HCT116 (cell line): ENCODE results near the gene RHOT1. TPM values are rescaled to one million over a fixed set of nuclear protein-coding genes. Genes with fewer than 3 reads are reported as not detected.

Source experiments
- ATAC-seq: fragments of 200-7000 bp; cut with Tn5 transposase; 2 replicates; pipeline ENCODE4 v1.9.1; 2020; ENCODE audit warnings: mild to moderate bottlenecking, moderate library complexity
- BruUV-seq: library from RNA; stranded (reverse); fragments of 400-500 nt; replicated peaks from 2 replicates; lab custom pipeline; 2021; lab: Mats Ljungman, UMichigan
- CTCF ChIA-PET: fragments of 300-600 bp; sonication (Branson Sonifier 250); formaldehyde crosslinking; loops from one replicate; lab custom pipeline; 2021; ENCODE audit warnings: antibody characterized with exemption; lab: Charles Lee
- POLR2A ChIA-PET: fragments of 300-600, 350-600 bp; sonication (Branson Sonifier 250); formaldehyde crosslinking; loops from one replicate; lab custom pipeline; 2021; ENCODE audit warnings: antibody characterized with exemption; lab: Charles Lee
- RAD21 ChIA-PET, 2 experiments: fragments of 300-600 bp; sonication (Branson Sonifier 250); formaldehyde crosslinking; loops; one replicate each; lab custom pipeline; 2023; ENCODE audit warnings: low total read pairs in 2 of 2; ENCODE audit not compliant: uncharacterized antibody in 2 of 2, unreplicated experiment in 2 of 2, low non-redundant PET in 1 of 2; lab: Charles Lee
- DNase-seq: peaks from one replicate; pipeline ENCODE4 v3.0.0-alpha.2; 2010; ENCODE audit warnings: low read depth, low spot score
- H2AFZ ChIP-seq: fragments of 200-600 bp; shearing (Covaris generic), sonication (generic); 2 replicates; pipeline ENCODE4 v1.6.1; 2017; ENCODE audit warnings: low read depth, mixed run types, mixed read lengths, antibody characterized with exemption, low read length; ENCODE audit not compliant: poor library complexity, severe bottlenecking
- H3K27ac ChIP-seq: 2 replicates; pipeline ENCODE4 v1.5.1; 2012; ENCODE audit warnings: low read depth, low read length
- H3K27me3 ChIP-seq: fragments of 200-600 bp; sonication (generic); 2 replicates; pipeline ENCODE4 v1.6.1; 2016; ENCODE audit warnings: mixed run types, low read length, mixed read lengths; ENCODE audit not compliant: insufficient read depth
- H3K36me3 ChIP-seq, 2 experiments: fragments of 200-500 bp in 1 of 2; fragments of 200-600 bp in 1 of 2; sonication (Bioruptor generic) in 1 of 2; sonication (generic) in 1 of 2; 2 replicates each; pipeline versions ENCODE4 v1.5.1 to v1.6.1; 2014 to 2016; ENCODE audit warnings: low read length in 2 of 2, inconsistent platforms in 1 of 2, mixed read lengths in 1 of 2, mixed run types in 1 of 2; ENCODE audit not compliant: insufficient read depth in 2 of 2, control insufficient read depth in 1 of 2
- H3K4me1 ChIP-seq, 2 experiments: fragments of 200-600 bp in 1 of 2; sonication (generic) in 1 of 2; 2 replicates each; pipeline versions ENCODE4 v1.5.1 to v1.6.1; 2012 to 2017; ENCODE audit warnings: low read length in 2 of 2, inconsistent platforms in 1 of 2, mild to moderate bottlenecking in 1 of 2, mixed read lengths in 1 of 2, mixed run types in 1 of 2, moderate library complexity in 1 of 2; ENCODE audit not compliant: insufficient read depth in 2 of 2, control insufficient read depth in 1 of 2
- H3K4me2 ChIP-seq: fragments of 200-600 bp; sonication (generic); 2 replicates; pipeline ENCODE4 v1.6.1; 2017; ENCODE audit warnings: mixed run types, low read length, mixed read lengths
- H3K4me3 ChIP-seq, 2 experiments: fragments of 200-600 bp in 1 of 2; sonication (generic) in 1 of 2; replicated peaks in 1 of 2; 2 replicates each; pipeline ENCODE4 v1.5.1; 2011 to 2016; ENCODE audit warnings: low read length in 2 of 2, control low read depth in 1 of 2, low read depth in 1 of 2, mild to moderate bottlenecking in 1 of 2, mixed read lengths in 1 of 2, mixed run types in 1 of 2
- H3K79me2 ChIP-seq: fragments of 200-600 bp; sonication (generic); 2 replicates; pipeline ENCODE4 v1.6.1; 2017; ENCODE audit warnings: mild to moderate bottlenecking, mixed run types, low read length, moderate library complexity, mixed read lengths; ENCODE audit not compliant: insufficient read depth
- H3K9ac ChIP-seq: fragments of 200-600 bp; sonication (generic); 2 replicates; pipeline ENCODE4 v1.6.1; 2016; ENCODE audit warnings: low read length, mixed read lengths
- H3K9me2 ChIP-seq: fragments of 200-600 bp; sonication (generic), shearing (Covaris generic); 2 replicates; pipeline ENCODE4 v1.6.1; 2017; ENCODE audit warnings: mixed run types, mild to moderate bottlenecking, moderate library complexity; ENCODE audit not compliant: insufficient read depth
- H3K9me3 ChIP-seq, 2 experiments: fragments of 200-500 bp in 1 of 2; fragments of 200-600 bp in 1 of 2; sonication (Bioruptor generic) in 1 of 2; sonication (generic) in 1 of 2; 2 replicates each; pipeline ENCODE4 v1.6.1; 2014 to 2017; ENCODE audit warnings: low read length in 2 of 2, mixed read lengths in 2 of 2, inconsistent platforms in 1 of 2, low read depth in 1 of 2, mild to moderate bottlenecking in 1 of 2, mixed run types in 1 of 2, moderate library complexity in 1 of 2; ENCODE audit not compliant: control insufficient read depth in 1 of 2, insufficient read depth in 1 of 2
- H4K20me1 ChIP-seq: fragments of 200-600 bp; sonication (generic), shearing (Covaris generic); 2 replicates; pipeline ENCODE4 v1.6.1; 2017; ENCODE audit warnings: mixed run types, mild to moderate bottlenecking, moderate library complexity; ENCODE audit not compliant: insufficient read depth
- CBX3 ChIP-seq: IDR thresholded peaks from 2 replicates; pipeline ENCODE4 v1.6.1; 2012; ENCODE audit warnings: low read depth
- CEBPB ChIP-seq: IDR thresholded peaks from 2 replicates; pipeline ENCODE4 v1.6.1; 2012; ENCODE audit warnings: low read depth
- EGR1 ChIP-seq: IDR thresholded peaks from 2 replicates; pipeline ENCODE4 v1.6.1; 2012; ENCODE audit warnings: low read depth
- ELF1 ChIP-seq: IDR thresholded peaks from 2 replicates; pipeline ENCODE4 v1.6.1; 2012; ENCODE audit warnings: low read depth, borderline replicate concordance
- EZH2 ChIP-seq: fragments of 200-600 bp; sonication (generic); IDR thresholded peaks from 2 replicates; pipeline ENCODE4 v1.6.1; 2017; ENCODE audit warnings: antibody characterized with exemption, mixed run types
- EZH2phosphoT487 ChIP-seq: fragments of 200-600 bp; IDR thresholded peaks from 2 replicates; pipeline ENCODE4 v1.6.1; 2018; ENCODE audit warnings: antibody characterized with exemption, borderline replicate concordance
- FOSL1 ChIP-seq: IDR thresholded peaks from 2 replicates; pipeline ENCODE4 v1.6.1; 2012; ENCODE audit warnings: low read depth
- JUND ChIP-seq: IDR thresholded peaks from 2 replicates; pipeline ENCODE4 v1.6.1; 2012
- POLR2A ChIP-seq: IDR thresholded peaks from 2 replicates; pipeline ENCODE4 v1.7.0; 2011; ENCODE audit warnings: borderline replicate concordance; ENCODE audit not compliant: insufficient read depth, insufficient read length; ENCODE audit errors: extremely low read depth
- POLR2AphosphoS5 ChIP-seq: IDR thresholded peaks from 2 replicates; pipeline ENCODE4 v1.6.1; 2011; ENCODE audit warnings: mild to moderate bottlenecking, low read depth, low read length, moderate library complexity
- RAD21 ChIP-seq: IDR thresholded peaks from 2 replicates; pipeline ENCODE4 v1.6.1; 2012; ENCODE audit warnings: low read depth, mild to moderate bottlenecking
- SIN3A ChIP-seq: IDR thresholded peaks from 2 replicates; pipeline ENCODE4 v1.6.1; 2012; ENCODE audit warnings: low read depth
- SRF ChIP-seq: IDR thresholded peaks from 2 replicates; pipeline ENCODE4 v1.6.1; 2012; ENCODE audit warnings: low read depth
- TCF7L2 ChIP-seq: IDR thresholded peaks from 2 replicates; pipeline ENCODE4 v1.7.0; 2011; ENCODE audit warnings: borderline replicate concordance, inconsistent platforms; ENCODE audit not compliant: insufficient read depth, insufficient read length; ENCODE audit errors: extremely low read depth
- YY1 ChIP-seq: IDR thresholded peaks from 2 replicates; pipeline ENCODE4 v1.6.1; 2011; ENCODE audit warnings: low read length, low read depth, moderate library complexity, mild to moderate bottlenecking; ENCODE audit not compliant: insufficient replicate concordance; ENCODE audit errors: extremely low read depth
- ZFX ChIP-seq: fragments of 450-650 bp; IDR thresholded peaks from 2 replicates; pipeline ENCODE4 v1.6.1; 2017
- ZNF274 ChIP-seq: fragments of 200-500 bp; sonication (Bioruptor generic); IDR thresholded peaks from 2 replicates; pipeline ENCODE4 v1.6.1; 2014; ENCODE audit warnings: mild to moderate bottlenecking, low read depth, low read length, inconsistent platforms
- intact Hi-C: fragments of 100-400 bp; cut with micrococcal nuclease; formaldehyde crosslinking; loops from 2 replicates; pipeline ENCODE4 v1.10.0; 2022
- total RNA-seq: library from RNA; stranded (reverse); gene quantifications from one replicate; pipeline ENCODE4 v1.2.1, GENCODE V29; 2021; ENCODE audit not compliant: unreplicated experiment
- TF ChIP-seq, protein P1 (sequence below): IDR thresholded peaks from 2 replicates; pipeline ENCODE4 v1.6.1; 2011; ENCODE audit warnings: mild to moderate bottlenecking, low read length, moderate library complexity; ENCODE audit not compliant: insufficient replicate concordance; ENCODE audit errors: extremely low read depth
- TF ChIP-seq, protein P2 (sequence below): IDR thresholded peaks from 2 replicates; pipeline ENCODE4 v1.6.1; 2012; ENCODE audit warnings: low read depth
- TF ChIP-seq, protein P3 (sequence below): IDR thresholded peaks from 2 replicates; pipeline ENCODE4 v1.6.1; 2012

Gene RHOT1
- total RNA-seq, 1 experiment from 2014 or later: 33.3 TPM

DNA sequence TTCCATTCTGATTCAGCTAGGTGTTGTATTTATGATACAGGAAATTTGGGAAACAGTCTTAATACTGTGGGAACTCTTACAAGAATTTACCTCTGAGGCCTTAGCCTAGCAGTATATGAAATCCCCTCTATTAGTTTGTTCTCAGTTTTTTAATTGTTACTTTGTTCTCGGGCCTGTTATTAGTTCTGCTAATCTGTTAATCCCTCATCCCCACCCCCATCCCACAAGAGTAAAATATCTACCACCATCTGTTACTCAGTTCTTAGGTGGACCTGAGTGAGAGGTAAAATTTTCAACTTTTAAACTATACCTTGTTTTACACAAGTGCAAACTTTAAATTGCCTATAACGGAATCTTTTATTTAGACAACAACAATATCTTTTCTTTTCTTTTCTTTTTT is 47.0 kb downstream of the RHOT1 start:
- H4K20me1 ChIP-seq: no peaks in the 10 kb centered on the region
- peaks cover 0 to 12% of the 10 kb centered on the region in 2 experiments; a peak in 2 of 4 replicates for H3K4me1 ChIP-seq
- H3K27ac ChIP-seq: no peak overlapping the region
- intact Hi-C loops: no loop called here
- ChIA-PET POLR2A (no interaction called here), RAD21 (no interaction called here)
- no peak overlapping the region for H3K9ac ChIP-seq
- no peaks in the 10 kb centered on the region for H3K9me3 ChIP-seq
- no peak overlapping the region for H2AFZ ChIP-seq
- no peak for TF ChIP-seq JUND
- no peak for TF ChIP-seq SIN3A
- TF ChIP-seq, protein P1, sequence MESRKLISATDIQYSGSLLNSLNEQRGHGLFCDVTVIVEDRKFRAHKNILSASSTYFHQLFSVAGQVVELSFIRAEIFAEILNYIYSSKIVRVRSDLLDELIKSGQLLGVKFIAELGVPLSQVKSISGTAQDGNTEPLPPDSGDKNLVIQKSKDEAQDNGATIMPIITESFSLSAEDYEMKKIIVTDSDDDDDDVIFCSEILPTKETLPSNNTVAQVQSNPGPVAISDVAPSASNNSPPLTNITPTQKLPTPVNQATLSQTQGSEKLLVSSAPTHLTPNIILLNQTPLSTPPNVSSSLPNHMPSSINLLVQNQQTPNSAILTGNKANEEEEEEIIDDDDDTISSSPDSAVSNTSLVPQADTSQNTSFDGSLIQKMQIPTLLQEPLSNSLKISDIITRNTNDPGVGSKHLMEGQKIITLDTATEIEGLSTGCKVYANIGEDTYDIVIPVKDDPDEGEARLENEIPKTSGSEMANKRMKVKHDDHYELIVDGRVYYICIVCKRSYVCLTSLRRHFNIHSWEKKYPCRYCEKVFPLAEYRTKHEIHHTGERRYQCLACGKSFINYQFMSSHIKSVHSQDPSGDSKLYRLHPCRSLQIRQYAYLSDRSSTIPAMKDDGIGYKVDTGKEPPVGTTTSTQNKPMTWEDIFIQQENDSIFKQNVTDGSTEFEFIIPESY: no peak
- TF ChIP-seq EGR1: no peak
- no peak for TF ChIP-seq RAD21
- TF ChIP-seq SRF: no peak
- TF ChIP-seq, protein P2, sequence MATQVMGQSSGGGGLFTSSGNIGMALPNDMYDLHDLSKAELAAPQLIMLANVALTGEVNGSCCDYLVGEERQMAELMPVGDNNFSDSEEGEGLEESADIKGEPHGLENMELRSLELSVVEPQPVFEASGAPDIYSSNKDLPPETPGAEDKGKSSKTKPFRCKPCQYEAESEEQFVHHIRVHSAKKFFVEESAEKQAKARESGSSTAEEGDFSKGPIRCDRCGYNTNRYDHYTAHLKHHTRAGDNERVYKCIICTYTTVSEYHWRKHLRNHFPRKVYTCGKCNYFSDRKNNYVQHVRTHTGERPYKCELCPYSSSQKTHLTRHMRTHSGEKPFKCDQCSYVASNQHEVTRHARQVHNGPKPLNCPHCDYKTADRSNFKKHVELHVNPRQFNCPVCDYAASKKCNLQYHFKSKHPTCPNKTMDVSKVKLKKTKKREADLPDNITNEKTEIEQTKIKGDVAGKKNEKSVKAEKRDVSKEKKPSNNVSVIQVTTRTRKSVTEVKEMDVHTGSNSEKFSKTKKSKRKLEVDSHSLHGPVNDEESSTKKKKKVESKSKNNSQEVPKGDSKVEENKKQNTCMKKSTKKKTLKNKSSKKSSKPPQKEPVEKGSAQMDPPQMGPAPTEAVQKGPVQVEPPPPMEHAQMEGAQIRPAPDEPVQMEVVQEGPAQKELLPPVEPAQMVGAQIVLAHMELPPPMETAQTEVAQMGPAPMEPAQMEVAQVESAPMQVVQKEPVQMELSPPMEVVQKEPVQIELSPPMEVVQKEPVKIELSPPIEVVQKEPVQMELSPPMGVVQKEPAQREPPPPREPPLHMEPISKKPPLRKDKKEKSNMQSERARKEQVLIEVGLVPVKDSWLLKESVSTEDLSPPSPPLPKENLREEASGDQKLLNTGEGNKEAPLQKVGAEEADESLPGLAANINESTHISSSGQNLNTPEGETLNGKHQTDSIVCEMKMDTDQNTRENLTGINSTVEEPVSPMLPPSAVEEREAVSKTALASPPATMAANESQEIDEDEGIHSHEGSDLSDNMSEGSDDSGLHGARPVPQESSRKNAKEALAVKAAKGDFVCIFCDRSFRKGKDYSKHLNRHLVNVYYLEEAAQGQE: no peak
- TF ChIP-seq ELF1: no peak
- TF ChIP-seq ZFX: no peak
- no peak for TF ChIP-seq EZH2
- TF ChIP-seq TCF7L2: no peak
- TF ChIP-seq CBX3: no peak
- TF ChIP-seq ZNF274: no peak
- TF ChIP-seq YY1: no peak
- no peak for TF ChIP-seq POLR2AphosphoS5
- no peak for TF ChIP-seq CEBPB
- TF ChIP-seq, protein P3, sequence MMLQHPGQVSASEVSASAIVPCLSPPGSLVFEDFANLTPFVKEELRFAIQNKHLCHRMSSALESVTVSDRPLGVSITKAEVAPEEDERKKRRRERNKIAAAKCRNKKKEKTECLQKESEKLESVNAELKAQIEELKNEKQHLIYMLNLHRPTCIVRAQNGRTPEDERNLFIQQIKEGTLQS: no peak
- no peak for TF ChIP-seq POLR2A
- no peak for TF ChIP-seq FOSL1
- TF ChIP-seq EZH2phosphoT487: no peak
- TF ChIP-seq, all 23 proteins: peak for 0
- DNase-seq (no peak), ATAC-seq (no peak)
- Histone ChIP-seq H3K4me2 (no peak overlapping the region), H3K4me3 (no peak overlapping the region), H3K36me3 (peaks cover 7 to 8% of the 10 kb centered on the region in 2 experiments; a peak in 2 of 4 replicates), H3K27me3 (no peaks in the 10 kb centered on the region), H3K9me2 (no peaks in the 10 kb centered on the region), H3K79me2 (no peaks in the 10 kb centered on the region)
- BruUV-seq: no TSS peak
- CTCF ChIA-PET: no interaction called here
